DMS153 (cell line): ENCODE results near the gene SAMD4B.

Experiments
- DNase-seq: peaks from one replicate; lab custom pipeline; 2025; lab: John Stamatoyannopoulos, UW

The SAMD4B gene

GRCh38 chr19:39410017-39410830 lies 68.0 kb downstream of the SAMD4B start:
- peak; percentile 39 for DNase-seq

- DNase-seq, result no peak
These were observed 68.5 kb downstream of the SAMD4B start for GRCh38 chr19:39410831-39411080.

GRCh38 chr19:39411081-39411831 lies 69.0 kb downstream of the SAMD4B start:
- DNase-seq, result no peak

GRCh38 chr19:39411832-39412099 lies 69.5 kb downstream of the SAMD4B start:
- peak; percentile 89 for DNase-seq

GRCh38 chr19:39412100-39412866 lies 70.1 kb downstream of the SAMD4B start, which contains the start of gene PLEKHG2:
Gene PLEKHG2 (plus strand): TSS chr19:39412669. CDS start chr19:39414087, 1,418 bp downstream.
- DNase-seq, result peak; percentile 99

GRCh38 chr19:39412867-39413271 lies 70.6 kb downstream of the SAMD4B start:
- no peak for DNase-seq

- DNase-seq, result no peak
These were observed 71.2 kb downstream of the SAMD4B start for GRCh38 chr19:39413272-39413910.

GRCh38 chr19:39413911-39414608 lies 71.8 kb downstream of the SAMD4B start:
- no peak for DNase-seq

- no peak for DNase-seq
These were observed 73.2 kb downstream of the SAMD4B start for GRCh38 chr19:39415111-39416046.

- no peak for DNase-seq
These were observed 74.2 kb downstream of the SAMD4B start for GRCh38 chr19:39416152-39417120.

GRCh38 chr19:39417463-39418181 lies 75.4 kb downstream of the SAMD4B start:
- no peak for DNase-seq

GRCh38 chr19:39419003-39419402 lies 76.8 kb downstream of the SAMD4B start:
- DNase-seq, result no peak

GRCh38 chr19:39420769-39421168 lies 78.5 kb downstream of the SAMD4B start:
- no peak for DNase-seq

GRCh38 chr19:39422020-39422419 lies 79.8 kb downstream of the SAMD4B start:
- no peak for DNase-seq

- DNase-seq, result no peak
These were observed 81.3 kb downstream of the SAMD4B start for GRCh38 chr19:39423258-39424086.

- DNase-seq, result no peak
These were observed 82.7 kb downstream of the SAMD4B start for GRCh38 chr19:39424934-39425333.

- no peak for DNase-seq
These were observed 83.5 kb downstream of the SAMD4B start for GRCh38 chr19:39425744-39426143.

- no peak for DNase-seq
These were observed 83.9 kb downstream of the SAMD4B start for GRCh38 chr19:39426170-39426569.
